SH-SY5Y (cell line): Measurements from ENCODE around the gene OSBPL8.

Experiments used
- GATA2 ChIP-seq: IDR thresholded peaks from 2 replicates; pipeline ENCODE4 v1.6.1; 2011; ENCODE audit warnings: mild to moderate bottlenecking, low read depth, low read length
- GATA3 ChIP-seq: IDR thresholded peaks from 2 replicates; pipeline ENCODE4 v1.6.1; 2011; ENCODE audit warnings: low read depth, mild to moderate bottlenecking, low read length, moderate library complexity

- TF ChIP-seq GATA2 (no peak), GATA3 (no peak)
Observed at GRCh38 chr12:76608070-76608469, 48.5 kb upstream of the OSBPL8 start.
